ENCODE measurements around the gene INPP1. TPM values are rescaled to one million over a fixed set of nuclear protein-coding genes. Genes with fewer than 3 reads are reported as not detected.

Gene INPP1
- total RNA-seq, 3 donors from 2014 or later: 31.3 to 37.7 (median 36.3) TPM

GRCh38 chr2:190407246-190407661 lies 63.9 kb downstream of the INPP1 start:
- H3K4me3 ChIP-seq: peak overlapping the region; percentile 74
- no peaks in the 10 kb centered on the region for H3K9me3 ChIP-seq
- TF ChIP-seq CTCF (IDR thresholded peaks at IDR 0.05): no peak
- H3K36me3 ChIP-seq (ENCODE audit: low read depth): no peaks in the 10 kb centered on the region
- intact Hi-C loops (cut with DNase I, micrococcal nuclease): no loop called here
- H3K4me1 ChIP-seq (ENCODE audit: low read depth): peaks cover 24% of the 10 kb centered on the region
- ATAC-seq: peak; percentile 3
- peak in 1 of 3 donors; percentile 28 for DNase-seq

- Histone ChIP-seq H3K4me3 (peak within 1 kb of the TSS; percentile 74), H3K4me1 (ENCODE audit: low read depth) (peaks cover 24% of the 10 kb centered on the region), H3K9me3 (no peaks in the 10 kb centered on the region), H3K36me3 (ENCODE audit: low read depth) (no peaks in the 10 kb centered on the region)
- TF ChIP-seq CTCF (IDR thresholded peaks at IDR 0.05): no peak
- ATAC-seq (peak; percentile 81), DNase-seq (peak; percentile 69 to 88 (median 82))
- intact Hi-C loops (cut with DNase I, micrococcal nuclease): no loop called here
Measured at GRCh38 chr2:190407662-190408537, 64.5 kb downstream of the INPP1 start, which contains the start of gene MFSD6. MFSD6 (plus strand) TSS chr2:190408355; CDS start chr2:190436030, 27,675 bp downstream.

GRCh38 chr2:190408538-190409271 lies 65.3 kb downstream of the INPP1 start:
- DNase-seq (peak; percentile 75 to 85 (median 83)), ATAC-seq (peak; percentile 66)
- no peaks in the 10 kb centered on the region for H3K9me3 ChIP-seq
- TF ChIP-seq CTCF (IDR thresholded peaks at IDR 0.05): no peak
- H3K4me3 ChIP-seq: peak overlapping the region; percentile 74
- H3K36me3 ChIP-seq (ENCODE audit: low read depth): no peaks in the 10 kb centered on the region
- H3K4me1 ChIP-seq (ENCODE audit: low read depth): peaks cover 24% of the 10 kb centered on the region
- intact Hi-C loops (cut with DNase I, micrococcal nuclease): no loop called here

- no peak for TF ChIP-seq CTCF (IDR thresholded peaks at IDR 0.05)
- intact Hi-C loops (cut with DNase I, micrococcal nuclease): no loop called here
- Histone ChIP-seq H3K4me1 (ENCODE audit: low read depth) (peaks cover 19% of the 10 kb centered on the region), H3K9me3 (no peaks in the 10 kb centered on the region), H3K36me3 (ENCODE audit: low read depth) (no peaks in the 10 kb centered on the region), H3K4me3 (no peak overlapping the region)
- ATAC-seq (no peak), DNase-seq (no peak)
Measured at GRCh38 chr2:190409616-190410015, 66.2 kb downstream of the INPP1 start.

GRCh38 chr2:190410166-190410565 lies 66.8 kb downstream of the INPP1 start:
- Histone ChIP-seq H3K4me1 (ENCODE audit: low read depth) (peaks cover 20% of the 10 kb centered on the region), H3K9me3 (no peaks in the 10 kb centered on the region), H3K4me3 (no peak overlapping the region), H3K36me3 (ENCODE audit: low read depth) (no peaks in the 10 kb centered on the region)
- intact Hi-C loops (cut with DNase I, micrococcal nuclease): no loop called here
- TF ChIP-seq CTCF (IDR thresholded peaks at IDR 0.05): no peak
- DNase-seq (no peak), ATAC-seq (no peak)
